Activated naive CD8-positive, alpha-beta T cell treated with anti-CD3 and anti-CD28 coated beads, Interleukin-2, amount 50 U/mL, for 16 hours (primary cell): ENCODE results near the gene SEZ6L2.
"Not testable (repeated sequence)": the region's sequence is repeated elsewhere in the genome, so short reads cannot be mapped to it uniquely, and the experiment has no call there.

Experiments
- DNase-seq: peaks from one replicate; pipeline ENCODE4 v3.0.0-alpha.2; 2020; ENCODE audit warnings: low read depth, low spot score

The SEZ6L2 gene

GRCh38 chr16:29910819-29911675 is 11.7 kb upstream of the SEZ6L2 start:
- no peak for DNase-seq

GRCh38 chr16:29909851-29910250 is 10.5 kb upstream of the SEZ6L2 start:
- DNase-seq: not testable (repeated sequence)

GRCh38 chr16:29909391-29909790 is 10.0 kb upstream of the SEZ6L2 start:
- no peak for DNase-seq

GRCh38 chr16:29908719-29909220 is 9.4 kb upstream of the SEZ6L2 start:
- no peak for DNase-seq

GRCh38 chr16:29907973-29908372 is 8.6 kb upstream of the SEZ6L2 start:
- DNase-seq: no peak

GRCh38 chr16:29906520-29907244 is 7.3 kb upstream of the SEZ6L2 start:
- DNase-seq: no peak

- DNase-seq: no peak
Observed at GRCh38 chr16:29905668-29906067, 6.3 kb upstream of the SEZ6L2 start.

GRCh38 chr16:29904947-29905346 is 5.6 kb upstream of the SEZ6L2 start:
- no peak for DNase-seq

GRCh38 chr16:29903590-29903989 is 4.2 kb upstream of the SEZ6L2 start:
- no peak for DNase-seq

- DNase-seq: no peak
Observed at GRCh38 chr16:29901607-29901945, 2.2 kb upstream of the SEZ6L2 start.

- no peak for DNase-seq
Observed at GRCh38 chr16:29900888-29901606, 1.7 kb upstream of the SEZ6L2 start.

GRCh38 chr16:29900102-29900887 is 945 bp upstream of the SEZ6L2 start, which contains the start of gene ASPHD1:
Gene ASPHD1, plus strand, starts transcription at chr16:29900488. Its CDS starts 484 bp downstream, at chr16:29900972.
- peak; percentile 39 for DNase-seq

- no peak for DNase-seq
Observed at GRCh38 chr16:29898804-29899515, 390 bp downstream of the SEZ6L2 start.

GRCh38 chr16:29898135-29898803 is 1.1 kb downstream of the SEZ6L2 start:
- no peak for DNase-seq

- no peak for DNase-seq
Observed at GRCh38 chr16:29897333-29897732, 2.0 kb downstream of the SEZ6L2 start.

- DNase-seq: no peak
Observed at GRCh38 chr16:29896841-29897240, 2.5 kb downstream of the SEZ6L2 start.

GRCh38 chr16:29894352-29894751 is 5.0 kb downstream of the SEZ6L2 start:
- DNase-seq: no peak

- no peak for DNase-seq
Observed at GRCh38 chr16:29893553-29893952, 5.8 kb downstream of the SEZ6L2 start.

GRCh38 chr16:29892458-29892813 is 6.9 kb downstream of the SEZ6L2 start:
- no peak for DNase-seq
